Measurements from ENCODE around the gene LARGE1.

LARGE1 gene

GRCh38 chr22:33706100-33706499 lies 214.2 kb downstream of the LARGE1 start:
- no peak for TF ChIP-seq POLR2AphosphoS5 (IDR thresholded peaks at IDR 0.05; ENCODE audit: low read depth)
- TF ChIP-seq, protein P1, sequence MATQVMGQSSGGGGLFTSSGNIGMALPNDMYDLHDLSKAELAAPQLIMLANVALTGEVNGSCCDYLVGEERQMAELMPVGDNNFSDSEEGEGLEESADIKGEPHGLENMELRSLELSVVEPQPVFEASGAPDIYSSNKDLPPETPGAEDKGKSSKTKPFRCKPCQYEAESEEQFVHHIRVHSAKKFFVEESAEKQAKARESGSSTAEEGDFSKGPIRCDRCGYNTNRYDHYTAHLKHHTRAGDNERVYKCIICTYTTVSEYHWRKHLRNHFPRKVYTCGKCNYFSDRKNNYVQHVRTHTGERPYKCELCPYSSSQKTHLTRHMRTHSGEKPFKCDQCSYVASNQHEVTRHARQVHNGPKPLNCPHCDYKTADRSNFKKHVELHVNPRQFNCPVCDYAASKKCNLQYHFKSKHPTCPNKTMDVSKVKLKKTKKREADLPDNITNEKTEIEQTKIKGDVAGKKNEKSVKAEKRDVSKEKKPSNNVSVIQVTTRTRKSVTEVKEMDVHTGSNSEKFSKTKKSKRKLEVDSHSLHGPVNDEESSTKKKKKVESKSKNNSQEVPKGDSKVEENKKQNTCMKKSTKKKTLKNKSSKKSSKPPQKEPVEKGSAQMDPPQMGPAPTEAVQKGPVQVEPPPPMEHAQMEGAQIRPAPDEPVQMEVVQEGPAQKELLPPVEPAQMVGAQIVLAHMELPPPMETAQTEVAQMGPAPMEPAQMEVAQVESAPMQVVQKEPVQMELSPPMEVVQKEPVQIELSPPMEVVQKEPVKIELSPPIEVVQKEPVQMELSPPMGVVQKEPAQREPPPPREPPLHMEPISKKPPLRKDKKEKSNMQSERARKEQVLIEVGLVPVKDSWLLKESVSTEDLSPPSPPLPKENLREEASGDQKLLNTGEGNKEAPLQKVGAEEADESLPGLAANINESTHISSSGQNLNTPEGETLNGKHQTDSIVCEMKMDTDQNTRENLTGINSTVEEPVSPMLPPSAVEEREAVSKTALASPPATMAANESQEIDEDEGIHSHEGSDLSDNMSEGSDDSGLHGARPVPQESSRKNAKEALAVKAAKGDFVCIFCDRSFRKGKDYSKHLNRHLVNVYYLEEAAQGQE (IDR thresholded peaks at IDR 0.05; ENCODE audit: insufficient replicate concordance, low read depth) = no peak
- no peak for TF ChIP-seq GABPA (IDR thresholded peaks at IDR 0.05; ENCODE audit: low read depth)
- no peak for TF ChIP-seq SPI1 (IDR thresholded peaks at IDR 0.05; ENCODE audit: borderline replicate concordance, low read depth)
- TF ChIP-seq, protein P2, sequence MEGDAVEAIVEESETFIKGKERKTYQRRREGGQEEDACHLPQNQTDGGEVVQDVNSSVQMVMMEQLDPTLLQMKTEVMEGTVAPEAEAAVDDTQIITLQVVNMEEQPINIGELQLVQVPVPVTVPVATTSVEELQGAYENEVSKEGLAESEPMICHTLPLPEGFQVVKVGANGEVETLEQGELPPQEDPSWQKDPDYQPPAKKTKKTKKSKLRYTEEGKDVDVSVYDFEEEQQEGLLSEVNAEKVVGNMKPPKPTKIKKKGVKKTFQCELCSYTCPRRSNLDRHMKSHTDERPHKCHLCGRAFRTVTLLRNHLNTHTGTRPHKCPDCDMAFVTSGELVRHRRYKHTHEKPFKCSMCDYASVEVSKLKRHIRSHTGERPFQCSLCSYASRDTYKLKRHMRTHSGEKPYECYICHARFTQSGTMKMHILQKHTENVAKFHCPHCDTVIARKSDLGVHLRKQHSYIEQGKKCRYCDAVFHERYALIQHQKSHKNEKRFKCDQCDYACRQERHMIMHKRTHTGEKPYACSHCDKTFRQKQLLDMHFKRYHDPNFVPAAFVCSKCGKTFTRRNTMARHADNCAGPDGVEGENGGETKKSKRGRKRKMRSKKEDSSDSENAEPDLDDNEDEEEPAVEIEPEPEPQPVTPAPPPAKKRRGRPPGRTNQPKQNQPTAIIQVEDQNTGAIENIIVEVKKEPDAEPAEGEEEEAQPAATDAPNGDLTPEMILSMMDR (IDR thresholded peaks at IDR 0.05; ENCODE audit: insufficient read depth, low read length) = no peak

DNA sequence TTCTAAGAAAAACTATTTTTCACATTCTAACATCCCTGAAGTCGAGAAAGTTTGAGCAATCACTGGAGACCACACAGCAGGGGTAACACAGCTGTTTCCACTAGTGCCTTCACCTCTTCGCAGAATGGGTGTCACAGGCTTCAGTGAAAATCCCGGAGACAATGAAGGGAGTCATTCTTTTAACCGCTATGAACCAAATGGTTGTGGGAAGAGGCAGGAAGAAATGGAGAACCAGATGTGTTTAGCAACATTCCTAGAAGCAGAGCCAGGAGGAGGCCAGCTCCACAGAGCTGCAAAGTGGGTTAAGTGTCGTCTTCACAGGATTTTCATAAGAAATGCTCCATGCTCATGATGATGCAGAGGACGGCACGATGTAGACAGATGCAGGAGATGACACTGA lies 221.1 kb downstream of the LARGE1 start:
- H3K27me3 ChIP-seq (ENCODE audit: insufficient read depth, poor library complexity, severe bottlenecking) = no peaks in the 10 kb centered on the region
- H3K27ac ChIP-seq (replicated peaks) = no peak overlapping the region
- no peak overlapping the region for H3K4me3 ChIP-seq (replicated peaks; ENCODE audit: insufficient read depth, low read length)
- TF ChIP-seq, protein P1 (IDR thresholded peaks at IDR 0.05; ENCODE audit: insufficient replicate concordance, low read depth) = no peak
- TF ChIP-seq, protein P2 (IDR thresholded peaks at IDR 0.05; ENCODE audit: insufficient read depth, low read length) = no peak
- no peak for TF ChIP-seq GABPA (IDR thresholded peaks at IDR 0.05; ENCODE audit: low read depth)
- TF ChIP-seq SPI1 (IDR thresholded peaks at IDR 0.05; ENCODE audit: borderline replicate concordance, low read depth) = no peak
- no peak for TF ChIP-seq POLR2AphosphoS5 (IDR thresholded peaks at IDR 0.05; ENCODE audit: low read depth)
- no peak for DNase-seq (ENCODE audit: low read depth in 1 of 2, low spot score in 1 of 2)

More at GRCh38 chr22:33706100-33706499, 214.2 kb downstream of the LARGE1 start:
- Histone ChIP-seq H3K4me3 (replicated peaks; ENCODE audit: insufficient read depth, low read length) (no peak overlapping the region), H3K27ac (replicated peaks) (no peak overlapping the region), H3K27me3 (ENCODE audit: insufficient read depth, poor library complexity, severe bottlenecking) (no peaks in the 10 kb centered on the region)
- DNase-seq (ENCODE audit: low read depth in 1 of 2, low spot score in 1 of 2) = no peak

- no peak for DNase-seq (ENCODE audit: low read depth in 1 of 2, low spot score in 1 of 2)
- H3K4me3 ChIP-seq (replicated peaks; ENCODE audit: insufficient read depth, low read length) = no peak overlapping the region
- TF ChIP-seq GABPA (IDR thresholded peaks at IDR 0.05; ENCODE audit: low read depth) (no peak), SPI1 (IDR thresholded peaks at IDR 0.05; ENCODE audit: borderline replicate concordance, low read depth) (no peak), POLR2AphosphoS5 (IDR thresholded peaks at IDR 0.05; ENCODE audit: low read depth) (no peak)
- TF ChIP-seq, protein P2 (IDR thresholded peaks at IDR 0.05; ENCODE audit: insufficient read depth, low read length) = no peak
- TF ChIP-seq, protein P1 (IDR thresholded peaks at IDR 0.05; ENCODE audit: insufficient replicate concordance, low read depth) = no peak
- H3K27ac ChIP-seq (replicated peaks) = no peak overlapping the region
- H3K27me3 ChIP-seq (ENCODE audit: insufficient read depth, poor library complexity, severe bottlenecking) = no peaks in the 10 kb centered on the region
Measured at GRCh38 chr22:33697640-33698039, 222.6 kb downstream of the LARGE1 start.
